GM12878 (cell line): ENCODE measurements around the gene SETD1A. TPM values are rescaled to one million over a fixed set of nuclear protein-coding genes. Genes with fewer than 3 reads are reported as not detected.

ENCODE experiments used
- ATAC-seq: fragments of 200-7000 bp; cut with Tn5 transposase; 3 replicates; pipeline ENCODE4 v1.9.1; 2020; ENCODE audit warnings: mild to moderate bottlenecking, moderate library complexity
- BruUV-seq: library from RNA; stranded (reverse); fragments of 400-500 nt; replicated peaks from 2 replicates; lab custom pipeline; 2021; lab: Mats Ljungman, UMichigan
- CTCF ChIA-PET: fragments of 300-600 bp; sonication (Branson Sonifier 250); formaldehyde crosslinking; extraction: SDS; loops from one replicate; lab custom pipeline; 2021; ENCODE audit warnings: inconsistent platforms; lab: Yijun Ruan, JAX
- POLR2A ChIA-PET: fragments of 350-600 bp; formaldehyde crosslinking; extraction: SDS; loops from one replicate; lab custom pipeline; 2021; ENCODE audit warnings: inconsistent platforms; lab: Charles Lee
- RAD21 ChIA-PET: fragments of 300-600 bp; sonication (Branson Sonifier 250); formaldehyde crosslinking; loops from one replicate; lab custom pipeline; 2023; ENCODE audit warnings: antibody characterized with exemption; ENCODE audit not compliant: unreplicated experiment; lab: Charles Lee
- SMC1A ChIA-PET: fragments of 300-600 bp; sonication (Branson Sonifier 250); formaldehyde crosslinking; loops from one replicate; lab custom pipeline; 2023; ENCODE audit not compliant: unreplicated experiment, uncharacterized antibody; lab: Charles Lee
- DNase-seq: peaks from one replicate; pipeline ENCODE4 v3.0.0-alpha.2; 2011; ENCODE audit warnings: low read depth, low spot score
- FAIRE-seq: peaks from 3 replicates; lab custom pipeline; 2011; peaks lifted over from hg19 to GRCh38; lab: Jason Lieb, UNC
- H2AFZ ChIP-seq: 2 replicates; pipeline ENCODE4 v1.6.0; 2011; ENCODE audit warnings: low read depth, low read length, control low read depth; ENCODE audit not compliant: control insufficient read depth
- H3K27ac ChIP-seq: 2 replicates; pipeline ENCODE4 v1.5.1; 2011; ENCODE audit warnings: control low read depth; ENCODE audit not compliant: control insufficient read depth, insufficient read depth
- H3K27me3 ChIP-seq, 2 experiments: replicated peaks in 1 of 2; 2 replicates each; pipeline versions ENCODE4 v1.6.0 to v1.6.1; 2011; ENCODE audit warnings: low read length in 1 of 2; ENCODE audit not compliant: control insufficient read depth in 2 of 2, insufficient read depth in 2 of 2
- H3K36me3 ChIP-seq, 2 experiments: 2 replicates each; pipeline ENCODE4 v1.5.1; 2011; ENCODE audit warnings: low read length in 1 of 2; ENCODE audit not compliant: control insufficient read depth in 2 of 2, insufficient read depth in 2 of 2
- H3K4me1 ChIP-seq: 2 replicates; pipeline ENCODE4 v1.6.1; 2011; ENCODE audit warnings: mild to moderate bottlenecking, low read length, moderate library complexity, mixed read lengths; ENCODE audit not compliant: control insufficient read depth, insufficient read depth
- H3K4me2 ChIP-seq: 2 replicates; pipeline ENCODE4 v1.6.0; 2011; ENCODE audit warnings: control low read depth; ENCODE audit not compliant: control insufficient read depth, insufficient read depth
- H3K4me3 ChIP-seq: fragments of 200-600 bp; sonication (generic); 2 replicates; pipeline ENCODE4 v1.5.1; 2016
- H3K79me2 ChIP-seq: 2 replicates; pipeline ENCODE4 v1.6.0; 2011; ENCODE audit warnings: low read length; ENCODE audit not compliant: control insufficient read depth, insufficient read depth
- H3K9ac ChIP-seq: 2 replicates; pipeline ENCODE4 v1.8.0; 2011; ENCODE audit warnings: low read length, control low read depth, mixed read lengths; ENCODE audit not compliant: control insufficient read depth, insufficient read depth
- H3K9me3 ChIP-seq: replicated peaks from 3 replicates; pipeline ENCODE4 v1.5.1; 2011; ENCODE audit warnings: mild to moderate bottlenecking, low read length; ENCODE audit not compliant: control insufficient read depth, insufficient read depth
- H4K20me1 ChIP-seq: 2 replicates; pipeline ENCODE4 v1.6.0; 2011; ENCODE audit not compliant: control insufficient read depth, insufficient read depth
- ATF7 ChIP-seq: fragments of 450-650 bp; IDR thresholded peaks from 2 replicates; pipeline ENCODE4 v1.6.1; 2016; ENCODE audit warnings: low read depth, mild to moderate bottlenecking
- BRCA1 ChIP-seq: IDR thresholded peaks from 2 replicates; pipeline ENCODE4 v1.6.1; 2011; ENCODE audit warnings: low read depth, low read length, improper control_type of control experiment
- E2F4 ChIP-seq: IDR thresholded peaks from 2 replicates; pipeline ENCODE4 v1.6.1; 2012; ENCODE audit warnings: low read depth, low read length, improper control_type of control experiment
- EGR1 ChIP-seq, 2 experiments: IDR thresholded peaks; 1 replicate in 1 of 2; 2 replicates in 1 of 2; pipeline ENCODE4 v1.6.1; 2011 to 2012; ENCODE audit warnings: low read depth in 2 of 2, low read length in 2 of 2, borderline replicate concordance in 1 of 2, mild to moderate bottlenecking in 1 of 2, moderate library complexity in 1 of 2
- GABPA ChIP-seq: IDR thresholded peaks from 2 replicates; pipeline ENCODE4 v1.6.1; 2014; ENCODE audit warnings: antibody characterized with exemption, low read depth, mild to moderate bottlenecking, inconsistent platforms
- HCFC1 ChIP-seq: fragments of 150-350 bp; IDR thresholded peaks from 2 replicates; pipeline ENCODE4 v1.6.1; 2014; ENCODE audit warnings: low read length
- JUND ChIP-seq: IDR thresholded peaks from 2 replicates; pipeline ENCODE4 v1.6.1; 2012; ENCODE audit warnings: low read depth, mild to moderate bottlenecking, low read length, improper control_type of control experiment, moderate library complexity
- KLF5 ChIP-seq: fragments of 450-650 bp; IDR thresholded peaks from 2 replicates; pipeline ENCODE4 v1.6.1; 2014; ENCODE audit warnings: mild to moderate bottlenecking; ENCODE audit not compliant: partially characterized antibody
- MTA3 ChIP-seq: IDR thresholded peaks from 2 replicates; pipeline ENCODE4 v1.6.1; 2012; ENCODE audit warnings: low read length, inconsistent platforms, borderline replicate concordance
- MXI1 ChIP-seq: fragments of 150-350 bp; IDR thresholded peaks from 2 replicates; pipeline ENCODE4 v1.6.1; 2011; ENCODE audit warnings: low read depth, mild to moderate bottlenecking, inconsistent platforms, low read length, improper control_type of control experiment
- NBN ChIP-seq: fragments of 450-650 bp; IDR thresholded peaks from 2 replicates; pipeline ENCODE4 v1.6.1; 2016
- NFXL1 ChIP-seq: fragments of 450-650 bp; IDR thresholded peaks from 2 replicates; pipeline ENCODE4 v1.6.1; 2017; ENCODE audit warnings: antibody characterized with exemption, mild to moderate bottlenecking, borderline replicate concordance
- NFYA ChIP-seq: IDR thresholded peaks from 2 replicates; pipeline ENCODE4 v1.6.1; 2011; ENCODE audit warnings: low read depth, mild to moderate bottlenecking, low read length, improper control_type of control experiment, borderline replicate concordance
- NR2C1 ChIP-seq: fragments of 450-650 bp; IDR thresholded peaks from 2 replicates; pipeline ENCODE4 v1.6.1; 2017; ENCODE audit warnings: antibody characterized with exemption, mild to moderate bottlenecking, moderate library complexity
- PAX5 ChIP-seq: IDR thresholded peaks from 2 replicates; pipeline ENCODE4 v1.6.1; 2011; ENCODE audit warnings: low read depth, low read length, borderline replicate concordance
- RBBP5 ChIP-seq: fragments of 200-600 bp; sonication (generic); conservative IDR thresholded peaks from 2 replicates; pipeline ENCODE4 v1.6.1; 2016
- ZNF384 ChIP-seq: IDR thresholded peaks from 2 replicates; pipeline ENCODE4 v1.6.1; 2012; ENCODE audit warnings: low read depth, mild to moderate bottlenecking, low read length, improper control_type of control experiment, borderline replicate concordance
- WGBS: methylation state at CpG from one replicate; pipeline ENCODE4 v1.1.6; 2016; ENCODE audit warnings: low lambda C conversion rate; ENCODE audit not compliant: insufficient replicate concordance, insufficient coverage; ENCODE audit errors: missing lambda C conversion rate; 5-methylcytosine and 5-hydroxymethylcytosine counted together
- in situ Hi-C: fragments of 300-500 bp; cut with MboI; formaldehyde crosslinking; loops from 9 replicates; pipeline ENCODE4 v1.14.3; 2018; ENCODE audit warnings: mixed read lengths
- intact Hi-C: fragments of 100-400 bp; cut with micrococcal nuclease; formaldehyde crosslinking; loops from one replicate; pipeline ENCODE4 v1.14.2; 2022; ENCODE audit not compliant: unreplicated experiment
- polyA plus RNA-seq, 11 experiments: library from polyadenylated mRNA; depleted of rRNA in 4 of 11; unstranded in 6 of 11; stranded (reverse) in 5 of 11; fragments of >200 nt; fragmentation: Nextera tagmentation in 4 of 11; fragmentation: Illumina TruSeq in 1 of 11; extraction: Ambion mirVana in 4 of 11; extraction: Trizol in 1 of 11; gene quantifications; 1 replicate in 1 of 11; 2 replicates in 10 of 11; pipeline versions ENCODE4 v1.2.1 to v1.2.3, GENCODE V29; 2011 to 2016; ENCODE audit warnings: inconsistent platforms in 2 of 11, missing spikeins in 2 of 11, low read depth in 1 of 11
- total RNA-seq, 4 experiments: library from RNA; depleted of rRNA in 3 of 4; stranded (reverse); fragments of >200 nt in 3 of 4; fragmentation: Illumina TruSeq in 1 of 4; extraction: Trizol in 1 of 4; gene quantifications; 2 replicates each; pipeline versions ENCODE4 v1.2.1 to v1.2.3, GENCODE V29; 2013 to 2021
- TF ChIP-seq, protein P1 (sequence below): IDR thresholded peaks from 2 replicates; pipeline ENCODE4 v1.6.1; 2012; ENCODE audit warnings: low read depth, low read length, improper control_type of control experiment

Gene SETD1A
- total and polyA plus RNA-seq, 10 of the 15 experiments (the other 5 are each of a cell fraction or from before 2014, with no cell fraction given), result 0.02 to 25.9 (median 4.9) TPM

- no peak for TF ChIP-seq NFXL1
- TF ChIP-seq NR2C1, result no peak
- TF ChIP-seq NBN, result no peak
- TF ChIP-seq NFYA, result no peak
- TF ChIP-seq MXI1, result no peak
- TF ChIP-seq JUND, result no peak
- no peak for TF ChIP-seq GABPA
Measured at GRCh38 chr16:30990105-30990504, 32.6 kb downstream of the SETD1A start (continued).

DNA sequence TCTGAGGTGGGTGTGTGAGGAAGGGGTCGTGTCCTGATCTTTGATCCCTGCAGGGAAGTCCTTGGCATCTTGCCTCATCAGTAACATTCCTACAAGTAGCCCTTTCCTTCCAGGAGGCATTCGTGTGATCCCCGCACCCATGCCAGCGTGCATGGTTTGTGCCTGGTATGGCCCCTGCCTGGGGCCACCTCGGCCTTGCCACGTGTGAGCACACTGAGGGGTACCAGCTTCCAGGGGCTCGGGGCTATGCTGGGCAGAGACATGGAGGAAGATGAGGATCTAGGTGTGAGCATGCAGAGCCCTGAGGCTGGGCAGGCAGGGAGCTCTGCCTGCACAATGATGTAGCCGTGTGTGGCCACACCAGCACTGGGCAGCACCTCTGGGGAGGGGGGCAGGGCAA lies 33.5 kb downstream of the SETD1A start:
- CTCF ChIA-PET, result no interaction called here
- WGBS, result 62% methylated on average over 8 of the region's 8 CpGs

More for the DNA sequence above, 33.5 kb downstream of the SETD1A start:
- H3K27ac ChIP-seq, result no peak overlapping the region
- intact Hi-C loops, result loop anchor here (10.0 kb wide), 1 partner anchor 84 kb away; the partner anchor contains the start of genes ZNF646 and ZNF668
- no peak for DNase-seq
- no peaks in the 10 kb centered on the region for H3K27me3 ChIP-seq
- FAIRE-seq, result no peak
- no peaks in the 10 kb centered on the region for H3K9me3 ChIP-seq
- H2AFZ ChIP-seq, result no peak overlapping the region
- ChIA-PET RAD21 (interaction anchor here (0.8 kb wide), 1 partner anchor 151 kb away, joined by 3 read pairs; no protein-coding TSS in a partner anchor), POLR2A (no interaction called here), SMC1A (no interaction called here)
- H3K4me1 ChIP-seq, result peaks cover 14% of the 10 kb centered on the region
- H4K20me1 ChIP-seq, result no peaks in the 10 kb centered on the region
- H3K79me2 ChIP-seq, result no peaks in the 10 kb centered on the region
- TF ChIP-seq E2F4 (no peak), PAX5 (no peak), HCFC1 (no peak), BRCA1 (no peak), EGR1 (IDR thresholded peaks at IDR 0.05; ENCODE audit: borderline replicate concordance in 1 of 2, low read depth in 2 of 2, low read length in 2 of 2) (no peak), RBBP5 (no peak), MTA3 (no peak), KLF5 (no peak), ATF7 (no peak), ZNF384 (no peak)
- TF ChIP-seq, protein P1, sequence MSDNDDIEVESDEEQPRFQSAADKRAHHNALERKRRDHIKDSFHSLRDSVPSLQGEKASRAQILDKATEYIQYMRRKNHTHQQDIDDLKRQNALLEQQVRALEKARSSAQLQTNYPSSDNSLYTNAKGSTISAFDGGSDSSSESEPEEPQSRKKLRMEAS, result no peak
- no peak for ATAC-seq
- H3K9ac ChIP-seq, result no peak overlapping the region
- in situ Hi-C loops, result loop anchor here (5.0 to 25.0 kb wide), 2 partner anchors 446 to 876 kb away; partner anchors contain the start of genes COX6A2 and ZNF843
- H3K36me3 ChIP-seq, result peaks cover 0 to 3% of the 10 kb centered on the region in 2 experiments; a peak in 2 of 4 replicates
- no peak overlapping the region for H3K4me3 ChIP-seq
- BruUV-seq, result no TSS peak
- no peak overlapping the region for H3K4me2 ChIP-seq
